GM12875 (cell line): Measurements from ENCODE around the gene SLC7A1.

Experiments
- H3K4me3 ChIP-seq: one replicate; pipeline ENCODE4 v1.5.1; 2011; ENCODE audit warnings: low read depth, low read length, control low read depth
- CTCF ChIP-seq: IDR thresholded peaks from 2 replicates; pipeline ENCODE4 v1.5.1; 2011; ENCODE audit warnings: low read depth, mild to moderate bottlenecking, control low read depth, inconsistent platforms, low read length, moderate library complexity, borderline replicate concordance; ENCODE audit not compliant: insufficient read depth

SLC7A1 gene

GRCh38 chr13:29516880-29517279, 78.6 kb downstream of the SLC7A1 start:
- no peak overlapping the region for H3K4me3 ChIP-seq
- no peak for TF ChIP-seq CTCF

- no peak for TF ChIP-seq CTCF
- no peak overlapping the region for H3K4me3 ChIP-seq
Measured at GRCh38 chr13:29516012-29516411, 79.5 kb downstream of the SLC7A1 start.

- no peak overlapping the region for H3K4me3 ChIP-seq
- TF ChIP-seq CTCF = no peak
Measured at GRCh38 chr13:29515372-29515771, 80.1 kb downstream of the SLC7A1 start.

GRCh38 chr13:29514720-29515310, 80.7 kb downstream of the SLC7A1 start:
- no peak overlapping the region for H3K4me3 ChIP-seq
- TF ChIP-seq CTCF = no peak

GRCh38 chr13:29513981-29514719, 81.3 kb downstream of the SLC7A1 start:
- H3K4me3 ChIP-seq = no peak overlapping the region
- no peak for TF ChIP-seq CTCF

- no peak overlapping the region for H3K4me3 ChIP-seq
- TF ChIP-seq CTCF = no peak
Measured at GRCh38 chr13:29513002-29513980, 82.2 kb downstream of the SLC7A1 start.
